Natural killer cell (primary cell): ENCODE results near the gene ANAPC7. TPM values are rescaled to one million over a fixed set of nuclear protein-coding genes. Genes with fewer than 3 reads are reported as not detected.
"Not testable (repeated sequence)": the region's sequence is repeated elsewhere in the genome, so short reads cannot be mapped to it uniquely, and the experiment has no call there.

Source experiments
- ATAC-seq, 3 donors: fragments of 150-1000 bp in 2 of 3; fragments of 200-7000 bp in 1 of 3; cut with Tn5 transposase; 1 replicate in 1 of 3; 2 replicates in 2 of 3; pipeline ENCODE4 v1.10.0; 2021; ENCODE audit warnings: mild to moderate bottlenecking in 2 of 3, moderate library complexity in 2 of 3
- DNase-seq, 2 donors: peaks; one replicate each; pipeline versions ENCODE4 v3.0.0 to v3.0.0-alpha.2; 2013 to 2021; ENCODE audit warnings: mixed read lengths in 1 of 2
- H3K27ac ChIP-seq: one replicate; pipeline ENCODE4 v1.5.1; 2013; ENCODE audit warnings: mild to moderate bottlenecking, low read length
- H3K27me3 ChIP-seq: one replicate; pipeline ENCODE4 v1.6.1; 2013; ENCODE audit warnings: low read length; ENCODE audit not compliant: control insufficient read depth, insufficient read depth
- H3K36me3 ChIP-seq: one replicate; pipeline ENCODE4 v1.6.1; 2013; ENCODE audit warnings: low read length; ENCODE audit not compliant: control insufficient read depth, insufficient read depth
- H3K4me1 ChIP-seq: one replicate; pipeline ENCODE4 v1.6.1; 2013; ENCODE audit warnings: low read length; ENCODE audit not compliant: control insufficient read depth, insufficient read depth
- H3K4me3 ChIP-seq: one replicate; pipeline ENCODE4 v1.5.1; 2013; ENCODE audit warnings: low read length
- H3K9me3 ChIP-seq: one replicate; pipeline ENCODE4 v1.6.1; 2013; ENCODE audit warnings: low read length; ENCODE audit not compliant: control insufficient read depth, insufficient read depth
- H3K27ac Mint-ChIP-seq, 2 donors: one replicate each; pipeline ENCODE4 v1.8.0; 2022; ENCODE audit warnings: mild to moderate bottlenecking in 2 of 2, mixed read lengths in 2 of 2, moderate library complexity in 1 of 2
- H3K27me3 Mint-ChIP-seq, 2 donors: one replicate each; pipeline ENCODE4 v1.8.0; 2022; ENCODE audit warnings: low read depth in 2 of 2, mixed read lengths in 2 of 2
- H3K36me3 Mint-ChIP-seq: one replicate; pipeline ENCODE4 v1.8.0; 2022; ENCODE audit warnings: mixed read lengths
- H3K4me1 Mint-ChIP-seq, 2 donors: one replicate each; pipeline ENCODE4 v1.8.0; 2022; ENCODE audit warnings: mixed read lengths in 2 of 2
- H3K4me3 Mint-ChIP-seq: one replicate; pipeline ENCODE4 v1.8.0; 2022; ENCODE audit warnings: mild to moderate bottlenecking, moderate library complexity, mixed read lengths
- H3K9me3 Mint-ChIP-seq, 2 donors: one replicate each; pipeline ENCODE4 v1.8.0; 2022; ENCODE audit warnings: mixed read lengths in 2 of 2
- CTCF ChIP-seq: fragments of 200-600 bp; IDR thresholded peaks from one replicate; pipeline ENCODE4 v1.8.0; 2022; ENCODE audit warnings: antibody characterized with exemption
- WGBS: methylation state at CpG from one replicate; pipeline ENCODE4 v1.1.7; 2013; ENCODE audit warnings: missing lambda C conversion rate; ENCODE audit not compliant: insufficient coverage; 5-methylcytosine and 5-hydroxymethylcytosine counted together
- intact Hi-C: fragments of 100-400 bp; cut with micrococcal nuclease; formaldehyde crosslinking; loops from one replicate; pipeline ENCODE4 v1.14.2; 2022
- total RNA-seq, 4 donors: library from RNA; stranded (reverse); fragments of 120-200 nt in 1 of 4; gene quantifications; one replicate each; pipeline versions ENCODE4 v1.2.3 to v1.2.4, GENCODE V29; 2013 to 2022

ANAPC7 gene
- total RNA-seq, 3 donors from 2014 or later (not counting 1 experiment from before 2014, with no cell fraction given): 46.5 to 77.0 (median 50.4) TPM

DNA sequence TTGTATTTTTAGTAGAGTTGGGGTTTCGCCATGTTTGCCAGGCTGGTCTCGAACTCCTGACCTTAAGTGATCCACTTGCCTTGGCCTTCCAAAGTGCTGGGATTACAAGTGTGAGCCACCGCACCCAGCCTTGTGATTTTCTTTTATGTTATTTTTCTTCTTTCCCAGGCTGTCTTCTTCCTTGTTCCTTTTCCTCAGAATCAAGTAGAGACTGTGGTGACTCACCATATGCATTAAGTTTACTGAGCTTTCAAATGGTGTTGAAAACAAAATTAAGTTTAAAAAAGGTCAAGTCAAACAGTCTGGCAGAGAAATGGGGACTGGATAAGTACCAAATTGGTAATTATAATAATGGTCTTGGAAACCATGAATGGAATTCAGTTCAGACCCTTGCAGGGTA lies 40.9 kb upstream of the ANAPC7 start:
- Histone ChIP-seq H3K9me3 (no peaks in the 10 kb centered on the region), H3K36me3 (peaks cover 52% of the 10 kb centered on the region), H3K27ac (no peak overlapping the region), H3K4me3 (no peak overlapping the region), H3K27me3 (no peaks in the 10 kb centered on the region), H3K4me1 (peaks cover 23% of the 10 kb centered on the region)
- intact Hi-C loops: no loop called here
- peak overlapping the region; percentile 21 for H3K4me3 Mint-ChIP-seq
- no peaks in the 10 kb centered on the region for H3K27me3 Mint-ChIP-seq
- H3K36me3 Mint-ChIP-seq: peaks cover 12% of the 10 kb centered on the region
- H3K4me1 Mint-ChIP-seq: peaks cover 28% of the 10 kb centered on the region in 2 donors
- ATAC-seq (no peak), DNase-seq (no peak)
- 100% methylated on average over 3 of the region's 3 CpGs for WGBS
- H3K9me3 Mint-ChIP-seq: no peaks in the 10 kb centered on the region
- H3K27ac Mint-ChIP-seq: peak overlapping the region; percentile 56 to 71
- TF ChIP-seq CTCF: no peak

GRCh38 chr12:110436231-110436630 lies 32.7 kb upstream of the ANAPC7 start:
- H3K27ac Mint-ChIP-seq: no peak overlapping the region

DNA sequence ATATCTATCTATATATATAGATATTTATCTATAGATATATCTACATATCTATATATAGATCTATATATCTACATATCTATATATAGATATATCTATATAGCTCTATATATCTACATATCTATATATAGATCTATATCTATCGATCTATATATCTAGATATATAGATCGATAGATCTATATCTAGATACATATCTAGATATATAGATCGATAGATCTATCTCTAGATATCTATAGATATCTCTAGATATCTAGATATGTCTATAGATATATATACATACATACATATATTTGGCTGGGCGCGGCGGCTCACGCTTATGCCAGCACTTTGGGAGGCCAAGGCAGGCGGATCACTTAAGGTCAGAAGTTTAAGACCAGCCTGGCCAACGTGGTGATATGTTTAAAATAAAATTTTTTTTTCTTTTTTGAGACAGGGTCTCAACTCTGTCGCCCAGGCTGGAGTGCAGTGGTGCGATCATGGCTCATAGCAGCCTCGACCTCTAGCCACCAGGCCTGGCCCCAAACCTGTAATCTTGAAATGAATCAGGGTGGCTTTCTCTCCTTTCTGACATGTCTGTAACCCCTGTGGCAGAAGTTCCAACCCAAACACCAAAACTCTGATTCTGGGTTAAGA lies 28.6 kb upstream of the ANAPC7 start:
- Histone ChIP-seq H3K27me3 (no peaks in the 10 kb centered on the region), H3K4me3 (peak overlapping the region; percentile 45), H3K27ac (no peak overlapping the region), H3K9me3 (no peaks in the 10 kb centered on the region), H3K4me1 (peaks cover 5% of the 10 kb centered on the region), H3K36me3 (peaks cover 21% of the 10 kb centered on the region)
- H3K27ac Mint-ChIP-seq: peak overlapping the region; percentile 95 to 98
- ATAC-seq: no peak
- TF ChIP-seq CTCF: no peak
- 78% methylated on average over 7 of the region's 12 CpGs for WGBS
- peaks cover 20% of the 10 kb centered on the region for H3K36me3 Mint-ChIP-seq
- intact Hi-C loops: loop anchor here (1.0 to 2.0 kb wide), 3 partner anchors 29 to 332 kb away; partner anchors contain the start of gene ANAPC7
- H3K4me1 Mint-ChIP-seq: peaks cover 0 to 5% of the 10 kb centered on the region in 2 donors
- no peaks in the 10 kb centered on the region for H3K27me3 Mint-ChIP-seq
- H3K4me3 Mint-ChIP-seq: no peak overlapping the region
- no peaks in the 10 kb centered on the region for H3K9me3 Mint-ChIP-seq
- DNase-seq: no peak

More at GRCh38 chr12:110436231-110436630, 32.7 kb upstream of the ANAPC7 start:
- no peak overlapping the region for H3K27ac ChIP-seq
- H3K4me1 Mint-ChIP-seq: peaks cover 0 to 5% of the 10 kb centered on the region in 2 donors
- no peak for DNase-seq
- peaks cover 52% of the 10 kb centered on the region for H3K36me3 ChIP-seq
- H3K4me1 ChIP-seq: peaks cover 1% of the 10 kb centered on the region
- H3K27me3 Mint-ChIP-seq: no peaks in the 10 kb centered on the region
- no peak overlapping the region for H3K4me3 Mint-ChIP-seq
- intact Hi-C loops: no loop called here
- ATAC-seq: no peak
- no peak overlapping the region for H3K4me3 ChIP-seq
- no peaks in the 10 kb centered on the region for H3K9me3 ChIP-seq
- H3K9me3 Mint-ChIP-seq: no peaks in the 10 kb centered on the region
- no peaks in the 10 kb centered on the region for H3K27me3 ChIP-seq
- peaks cover 20% of the 10 kb centered on the region for H3K36me3 Mint-ChIP-seq
- no peak for TF ChIP-seq CTCF
- 75% methylated on average over 2 of the region's 2 CpGs for WGBS

GRCh38 chr12:110429676-110430075 lies 26.2 kb upstream of the ANAPC7 start:
- DNase-seq, H3K4me1 Mint-ChIP-seq, H3K36me3 Mint-ChIP-seq, H3K9me3 ChIP-seq, H3K36me3 ChIP-seq, H3K27me3 ChIP-seq, H3K4me1 ChIP-seq, ATAC-seq, H3K27me3 Mint-ChIP-seq, H3K4me3 Mint-ChIP-seq, H3K4me3 ChIP-seq, H3K9me3 Mint-ChIP-seq, H3K27ac ChIP-seq: not testable (repeated sequence)
- peak overlapping the region in 1 of 2 donors; percentile 27 for H3K27ac Mint-ChIP-seq
- 94% methylated on average over 15 of the region's 15 CpGs for WGBS
- intact Hi-C loops: loop anchor here (2.0 kb wide), 1 partner anchor 27 kb away; the partner anchor contains the start of gene ANAPC7
